Activated gamma-delta T cell treated with Interleukin-2 at 50 U/mL for 16 hours (primary cell): Measurements from ENCODE around the gene CRB2.

ENCODE experiments used
- DNase-seq: peaks from one replicate; pipeline ENCODE4 v3.0.0-alpha.2; 2020

The CRB2 gene

GRCh38 chr9:123348317-123348992 is 7.5 kb upstream of the CRB2 start:
- DNase-seq, result no peak

GRCh38 chr9:123349033-123349432 is 7.0 kb upstream of the CRB2 start:
- no peak for DNase-seq

- DNase-seq, result peak; percentile 64
Observed at GRCh38 chr9:123349691-123350480, 6.1 kb upstream of the CRB2 start.

GRCh38 chr9:123350590-123351310 is 5.2 kb upstream of the CRB2 start:
- no peak for DNase-seq

- DNase-seq, result no peak
Observed at GRCh38 chr9:123353041-123353440, 3.0 kb upstream of the CRB2 start.

GRCh38 chr9:123353984-123354591 is 1.9 kb upstream of the CRB2 start:
- DNase-seq, result peak; percentile 53

GRCh38 chr9:123354806-123355508 is 1.0 kb upstream of the CRB2 start:
- DNase-seq, result no peak

- no peak for DNase-seq
Observed at GRCh38 chr9:123356851-123357742, 1.1 kb downstream of the CRB2 start.

- no peak for DNase-seq
Observed at GRCh38 chr9:123357743-123358059, 1.7 kb downstream of the CRB2 start.

GRCh38 chr9:123358181-123358905 is 2.3 kb downstream of the CRB2 start:
- no peak for DNase-seq

- no peak for DNase-seq
Observed at GRCh38 chr9:123359106-123359505, 3.1 kb downstream of the CRB2 start.

- DNase-seq, result no peak
Observed at GRCh38 chr9:123359546-123359945, 3.5 kb downstream of the CRB2 start.

- DNase-seq, result peak; percentile 23
Observed at GRCh38 chr9:123360161-123361085, 4.4 kb downstream of the CRB2 start.

- no peak for DNase-seq
Observed at GRCh38 chr9:123361086-123361730, 5.2 kb downstream of the CRB2 start.

- DNase-seq, result no peak
Observed at GRCh38 chr9:123361731-123362510, 5.9 kb downstream of the CRB2 start.

GRCh38 chr9:123362856-123363255 is 6.9 kb downstream of the CRB2 start:
- no peak for DNase-seq

- no peak for DNase-seq
Observed at GRCh38 chr9:123364241-123364824, 8.3 kb downstream of the CRB2 start.

GRCh38 chr9:123365287-123365880 is 9.4 kb downstream of the CRB2 start:
- DNase-seq, result no peak
